ENCODE measurements around the gene CCSER1. TPM values are rescaled to one million over a fixed set of nuclear protein-coding genes. Genes with fewer than 3 reads are reported as not detected.

CCSER1 gene
- total and polyA plus RNA-seq, 2 of the 8 experiments (the other 6 are each of a cell fraction or from before 2014, with no cell fraction given): 0.26 to 0.84 TPM

Small RNAs within 50 kb of the gene (small RNA-seq; reads per million reads assigned to genes)
- not detected for gene AC093729.1 (ENCODE audit: insufficient read depth)
- not detected for gene TMSB4XP8 (ENCODE audit: insufficient read depth)

Other genes with a start within 250 kb of the CCSER1 start
- gene MMRN1, start 232.5 kb upstream of the CCSER1 start, total RNA-seq (2021; fragmentation: NEBNext Ultra II Directional; extraction: Animal tissue kit (Norgen Biotek cat#: 25700)): not detected in 2 replicates
- gene MMRN1, start 232.5 kb upstream of the CCSER1 start, polyA plus RNA-seq (2011; rRNA removed): 0.02 TPM in 1 of 2 replicates, not detected in the other